ENCODE data around the gene BAIAP2. TPM values are rescaled to one million over a fixed set of nuclear protein-coding genes. Genes with fewer than 3 reads are reported as not detected.
A peak's percentile ranks its signal among the peaks of the same experiment; 100 is the strongest.

BAIAP2 gene
- total and polyA plus RNA-seq, 7 donors = 6.5 to 52.3 (median 32.6) TPM

DNA sequence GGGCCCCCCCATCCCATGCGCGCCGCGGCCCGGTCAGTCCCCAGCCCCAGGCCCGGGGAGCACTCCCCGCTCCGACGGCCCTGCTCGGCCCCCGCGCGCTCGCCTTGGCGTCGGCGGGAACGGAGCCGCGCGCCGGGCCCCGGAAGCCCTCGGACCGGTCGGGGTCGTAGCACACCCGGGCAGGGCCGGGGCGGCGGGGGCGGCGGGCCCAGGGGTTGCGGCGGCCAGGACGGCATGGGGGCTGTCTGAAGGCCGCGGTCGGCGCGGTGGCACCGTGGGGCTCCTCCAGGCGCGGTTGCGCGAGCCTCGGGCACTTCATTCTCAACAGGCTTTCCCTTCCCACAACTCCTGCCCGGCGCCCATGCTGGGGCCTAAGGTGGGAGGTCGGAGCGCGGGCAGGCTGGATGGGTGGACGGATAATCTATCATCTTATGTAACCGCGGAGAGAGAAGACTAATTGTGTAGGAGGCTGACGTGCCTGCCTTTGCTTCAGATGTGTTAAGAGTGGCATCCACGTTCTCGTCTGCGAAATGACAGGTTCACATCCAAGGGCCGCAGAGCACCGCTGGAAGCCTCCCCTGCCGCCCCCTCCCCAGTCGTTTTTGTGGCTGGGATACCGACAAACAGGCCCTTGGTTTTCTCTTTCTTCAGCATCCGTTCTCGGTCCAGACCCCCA is 708 bp downstream of the BAIAP2 start:
- Histone ChIP-seq H3K9me3 (no peaks in the 10 kb centered on the region), H3K4me1 (peaks cover 0 to 63% (median 60%) of the 10 kb centered on the region in 4 donors), H3K27ac (peak overlapping the region; percentile 76 to 92 (median 87)), H3K36me3 (peaks cover 0 to 11% (median 0%) of the 10 kb centered on the region in 4 donors), H3K27me3 (no peaks in the 10 kb centered on the region), H3K4me3 (peak overlapping the region; percentile 53 to 67 (median 62))
- 13 to 14% methylated on average over 66 of the region's 66 CpGs for WGBS, 2 donors
- TF ChIP-seq POLR2AphosphoS5 (IDR thresholded peaks at IDR 0.05) = peak in 1 of 4 donors; percentile 5
- TF ChIP-seq, protein P1, sequence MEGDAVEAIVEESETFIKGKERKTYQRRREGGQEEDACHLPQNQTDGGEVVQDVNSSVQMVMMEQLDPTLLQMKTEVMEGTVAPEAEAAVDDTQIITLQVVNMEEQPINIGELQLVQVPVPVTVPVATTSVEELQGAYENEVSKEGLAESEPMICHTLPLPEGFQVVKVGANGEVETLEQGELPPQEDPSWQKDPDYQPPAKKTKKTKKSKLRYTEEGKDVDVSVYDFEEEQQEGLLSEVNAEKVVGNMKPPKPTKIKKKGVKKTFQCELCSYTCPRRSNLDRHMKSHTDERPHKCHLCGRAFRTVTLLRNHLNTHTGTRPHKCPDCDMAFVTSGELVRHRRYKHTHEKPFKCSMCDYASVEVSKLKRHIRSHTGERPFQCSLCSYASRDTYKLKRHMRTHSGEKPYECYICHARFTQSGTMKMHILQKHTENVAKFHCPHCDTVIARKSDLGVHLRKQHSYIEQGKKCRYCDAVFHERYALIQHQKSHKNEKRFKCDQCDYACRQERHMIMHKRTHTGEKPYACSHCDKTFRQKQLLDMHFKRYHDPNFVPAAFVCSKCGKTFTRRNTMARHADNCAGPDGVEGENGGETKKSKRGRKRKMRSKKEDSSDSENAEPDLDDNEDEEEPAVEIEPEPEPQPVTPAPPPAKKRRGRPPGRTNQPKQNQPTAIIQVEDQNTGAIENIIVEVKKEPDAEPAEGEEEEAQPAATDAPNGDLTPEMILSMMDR (IDR thresholded peaks at IDR 0.05) = no peak
- intact Hi-C loops (cut with DNase I) = loop anchor here (5.0 to 10.0 kb wide), 2 partner anchors 43 to 189 kb away; partner anchors contain the start of genes CEP131 and CHMP6
- DNase-seq = no peak

DNA sequence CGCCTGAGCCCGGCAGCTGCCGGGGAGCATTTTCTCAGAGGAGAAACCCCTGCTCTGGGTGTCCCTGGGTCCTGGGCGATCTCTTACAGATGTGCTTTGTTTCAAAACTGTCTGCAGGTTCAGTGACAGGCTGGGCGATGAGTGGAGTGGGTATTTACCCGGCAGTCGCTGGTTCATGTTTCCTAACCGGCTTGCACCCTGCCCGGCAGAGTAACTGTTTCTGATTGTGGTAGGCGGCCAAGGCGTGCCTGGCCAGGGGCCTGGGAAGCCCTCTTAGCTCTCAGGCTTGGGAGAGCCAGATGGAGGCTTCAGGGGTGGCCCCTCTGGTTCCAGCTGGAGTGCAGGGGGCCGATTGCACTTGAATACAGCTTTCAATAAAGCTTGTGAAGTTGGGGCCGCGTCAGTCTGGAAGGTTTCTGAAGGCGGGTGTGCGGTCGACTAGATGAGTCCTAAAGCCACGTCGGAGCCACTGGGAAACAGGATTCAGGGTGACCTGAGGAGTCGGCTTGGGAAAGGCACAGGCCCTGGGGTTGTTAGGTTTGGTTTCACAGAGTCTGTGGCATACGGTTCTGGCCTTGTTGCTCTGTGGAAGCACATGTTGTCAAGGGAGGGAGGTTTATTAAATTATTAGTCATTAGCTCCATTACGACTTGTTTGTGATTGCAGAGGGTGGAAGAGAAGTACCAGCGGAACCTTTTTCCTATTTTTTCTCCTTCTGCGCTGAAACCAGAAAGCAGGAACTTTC is 1.4 kb downstream of the BAIAP2 start:
- Histone ChIP-seq H3K4me3 (peak overlapping the region; percentile 53 to 67 (median 62)), H3K4me1 (peaks cover 0 to 70% (median 67%) of the 10 kb centered on the region in 4 donors)
- no peak for DNase-seq

DNA sequence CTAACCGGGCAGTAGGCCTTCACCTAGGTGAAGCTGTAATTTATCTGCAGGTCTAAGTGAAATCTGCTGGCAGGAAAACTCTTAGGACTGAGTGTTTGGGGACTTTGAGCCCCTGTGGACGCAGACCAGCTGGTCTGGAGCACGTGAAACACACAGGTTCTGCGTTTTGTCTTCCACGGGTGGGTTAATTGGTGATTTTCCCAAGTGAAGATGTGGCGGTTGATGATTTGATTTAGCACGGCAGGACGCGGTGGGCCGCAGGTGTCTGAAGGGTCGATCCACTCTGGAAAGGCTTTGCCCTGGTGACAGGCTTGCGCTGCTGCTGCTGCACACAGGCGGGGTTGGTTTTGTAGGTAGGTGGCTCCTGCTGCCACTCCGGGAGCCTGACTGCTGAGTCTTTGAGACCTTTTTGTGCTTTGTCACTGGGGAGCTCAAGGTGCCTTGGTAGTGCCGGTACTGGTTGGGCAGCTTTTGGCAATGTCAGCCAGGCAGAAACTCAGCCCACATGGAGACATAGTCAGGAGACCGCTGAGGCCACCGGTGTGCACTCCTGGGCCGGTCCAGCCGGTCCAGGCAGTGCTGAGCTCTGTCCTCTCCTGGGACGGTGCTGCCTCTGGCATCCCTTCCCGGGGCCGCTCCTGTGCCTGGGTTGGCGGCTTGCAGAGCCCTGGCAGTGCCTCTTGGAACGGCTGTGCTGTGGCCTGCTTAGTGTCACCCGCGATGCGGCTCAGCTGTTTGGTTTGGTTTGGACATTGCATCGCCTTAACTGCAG is 2.3 kb downstream of the BAIAP2 start:
- Histone ChIP-seq H3K4me1 (peaks cover 0 to 76% (median 71%) of the 10 kb centered on the region in 4 donors), H3K27ac (peak overlapping the region; percentile 76 to 92 (median 87)), H3K9me3 (no peaks in the 10 kb centered on the region), H3K27me3 (no peaks in the 10 kb centered on the region), H3K4me3 (peak overlapping the region; percentile 53 to 67 (median 62)), H3K36me3 (peaks cover 0 to 5% (median 0%) of the 10 kb centered on the region in 4 donors)
- 83 to 86% methylated on average over 28 of the region's 28 CpGs for WGBS, 2 donors
- DNase-seq = peak; percentile 95
- intact Hi-C loops (cut with DNase I) = loop anchor here (5.0 to 10.0 kb wide), 2 partner anchors 45 to 188 kb away; partner anchors contain the start of genes CEP131 and CHMP6
- peak; percentile 84 to 96 (median 89) for TF ChIP-seq POLR2AphosphoS5 (IDR thresholded peaks at IDR 0.05)
- TF ChIP-seq POLR2A (IDR thresholded peaks at IDR 0.05) = no peak
- peak in 1 of 4 donors; percentile 74 for TF ChIP-seq EP300 (IDR thresholded peaks at IDR 0.05)
- TF ChIP-seq, protein P1 (IDR thresholded peaks at IDR 0.05) = no peak

More for the DNA sequence above, 1.4 kb downstream of the BAIAP2 start:
- peaks cover 0 to 11% (median 0%) of the 10 kb centered on the region in 4 donors for H3K36me3 ChIP-seq
- peak overlapping the region; percentile 76 to 92 (median 87) for H3K27ac ChIP-seq
- H3K9me3 ChIP-seq = no peaks in the 10 kb centered on the region
- intact Hi-C loops (cut with DNase I) = loop anchor here (5.0 to 10.0 kb wide), 2 partner anchors 44 to 188 kb away; partner anchors contain the start of genes CEP131 and CHMP6
- TF ChIP-seq EP300 (IDR thresholded peaks at IDR 0.05) (no peak), POLR2A (IDR thresholded peaks at IDR 0.05) (no peak), POLR2AphosphoS5 (IDR thresholded peaks at IDR 0.05) (no peak)
- TF ChIP-seq, protein P1 (IDR thresholded peaks at IDR 0.05) = no peak
- no peaks in the 10 kb centered on the region for H3K27me3 ChIP-seq
- WGBS, 2 donors = 82 to 85% methylated on average over 24 of the region's 24 CpGs
